ENCODE data around the gene CNTNAP1. TPM values are rescaled to one million over a fixed set of nuclear protein-coding genes. Genes with fewer than 3 reads are reported as not detected.

CNTNAP1 gene
- total RNA-seq, 1 donor from 2014 or later: 0.66 TPM

- intact Hi-C loops (cut with micrococcal nuclease): no loop called here
Measured at GRCh38 chr17:42684929-42685556, 2.7 kb downstream of the CNTNAP1 start.

GRCh38 chr17:42685831-42686230 is 3.5 kb downstream of the CNTNAP1 start:
- intact Hi-C loops (cut with micrococcal nuclease): no loop called here

GRCh38 chr17:42686520-42687128 is 4.3 kb downstream of the CNTNAP1 start:
- intact Hi-C loops (cut with micrococcal nuclease): no loop called here

GRCh38 chr17:42687707-42688320 is 5.5 kb downstream of the CNTNAP1 start:
- intact Hi-C loops (cut with micrococcal nuclease): no loop called here

GRCh38 chr17:42690596-42690995 is 8.3 kb downstream of the CNTNAP1 start:
- intact Hi-C loops (cut with micrococcal nuclease): no loop called here

GRCh38 chr17:42691021-42691545 is 8.8 kb downstream of the CNTNAP1 start:
- intact Hi-C loops (cut with micrococcal nuclease): no loop called here

- intact Hi-C loops (cut with micrococcal nuclease): no loop called here
Measured at GRCh38 chr17:42692489-42692888, 10.2 kb downstream of the CNTNAP1 start.

- intact Hi-C loops (cut with micrococcal nuclease): no loop called here
Measured at GRCh38 chr17:42694524-42694923, 12.2 kb downstream of the CNTNAP1 start.

- intact Hi-C loops (cut with micrococcal nuclease): no loop called here
Measured at GRCh38 chr17:42695500-42695899, 13.2 kb downstream of the CNTNAP1 start.

- intact Hi-C loops (cut with micrococcal nuclease): no loop called here
Measured at GRCh38 chr17:42697108-42697811, 14.9 kb downstream of the CNTNAP1 start.

- intact Hi-C loops (cut with micrococcal nuclease): no loop called here
Measured at GRCh38 chr17:42698736-42699414, 16.5 kb downstream of the CNTNAP1 start.

GRCh38 chr17:42699415-42699740 is 17.0 kb downstream of the CNTNAP1 start:
- intact Hi-C loops (cut with micrococcal nuclease): no loop called here

- intact Hi-C loops (cut with micrococcal nuclease): no loop called here
Measured at GRCh38 chr17:42700586-42701289, 18.4 kb downstream of the CNTNAP1 start.

- intact Hi-C loops (cut with micrococcal nuclease): no loop called here
Measured at GRCh38 chr17:42702446-42702845, 20.1 kb downstream of the CNTNAP1 start.

- intact Hi-C loops (cut with micrococcal nuclease): no loop called here
Measured at GRCh38 chr17:42704490-42704836, 22.1 kb downstream of the CNTNAP1 start.

- intact Hi-C loops (cut with micrococcal nuclease): no loop called here
Measured at GRCh38 chr17:42704837-42705494, 22.6 kb downstream of the CNTNAP1 start.

GRCh38 chr17:42706732-42707131 is 24.4 kb downstream of the CNTNAP1 start:
- intact Hi-C loops (cut with micrococcal nuclease): no loop called here

- intact Hi-C loops (cut with micrococcal nuclease): no loop called here
Measured at GRCh38 chr17:42708588-42708987, 26.3 kb downstream of the CNTNAP1 start.

GRCh38 chr17:42709561-42709960 is 27.2 kb downstream of the CNTNAP1 start:
- intact Hi-C loops (cut with micrococcal nuclease): no loop called here

GRCh38 chr17:42720996-42721583 is 38.8 kb downstream of the CNTNAP1 start:
- intact Hi-C loops (cut with micrococcal nuclease): loop anchor here (1.0 to 5.0 kb wide), 2 partner anchors 42 to 101 kb away; partner anchors contain the start of gene BECN1

Measured in T-helper 2 cell treated with Interferon-gamma antibody and Interleukin-4, amounts not matched to agents 100 ng/mL and 5 ng/mL, for 36 hours (primary cell).